ENCODE data around the gene FIGNL2. TPM values are rescaled to one million over a fixed set of nuclear protein-coding genes. Genes with fewer than 3 reads are reported as not detected.

FIGNL2 gene
- total RNA-seq, 1 experiment from 2014 or later: 0.10 TPM

DNA sequence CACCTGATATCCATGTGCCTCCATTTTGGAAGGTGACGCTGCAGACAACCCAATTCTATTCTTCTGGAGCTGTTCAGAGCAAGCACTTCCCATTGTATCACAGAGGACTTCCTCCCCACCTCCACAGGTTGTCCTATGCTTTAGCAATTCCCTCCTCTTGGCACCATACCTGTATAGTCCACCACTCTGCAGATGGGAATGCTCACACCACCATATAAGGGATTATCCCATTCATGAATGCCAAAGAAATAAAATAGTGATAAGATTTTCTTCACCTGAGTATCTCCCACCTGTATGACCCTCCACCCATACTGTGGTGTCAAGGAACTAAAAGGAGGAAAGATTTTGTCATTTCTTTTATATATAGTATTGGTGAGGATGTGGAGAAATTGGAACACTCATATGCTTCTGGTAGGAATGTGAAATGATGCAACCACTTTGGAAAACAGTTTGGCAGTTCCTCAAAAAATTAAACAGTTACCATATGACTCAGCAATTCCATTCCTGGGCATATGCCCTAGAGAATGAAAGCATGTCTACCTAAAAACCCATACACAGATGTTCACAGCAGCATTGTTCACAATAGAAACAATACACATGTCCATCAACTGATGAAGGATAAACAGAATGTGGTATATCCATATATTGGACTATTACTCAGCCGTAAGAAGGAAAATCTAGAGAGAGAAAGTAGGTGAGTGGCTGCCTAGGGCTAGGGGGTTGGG, 75.2 kb downstream of the FIGNL2 start:
- peak; percentile 87 for DNase-seq (ENCODE audit: low read depth)

DNA sequence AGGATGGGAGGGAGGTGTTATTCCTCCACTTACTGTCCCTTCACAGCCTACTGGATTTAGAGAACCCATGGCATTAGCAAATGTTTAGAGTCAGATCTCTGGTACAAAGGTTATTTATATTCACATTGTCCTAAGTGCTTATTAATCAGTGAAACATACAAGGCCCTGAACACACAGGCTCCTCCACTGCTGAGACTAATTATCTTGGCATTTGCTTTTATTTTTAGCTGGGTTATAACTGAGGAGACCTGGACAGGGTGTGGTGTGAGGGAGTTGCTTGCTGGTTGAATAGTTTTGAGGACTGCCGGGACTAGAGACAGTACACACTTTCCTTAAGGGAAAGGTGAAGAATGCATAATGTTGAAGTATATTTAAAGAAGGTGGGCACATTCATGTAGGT, 77.5 kb downstream of the FIGNL2 start:
- DNase-seq (ENCODE audit: low read depth): no peak

Other genes starting within 250 kb of the FIGNL2 start
- not detected in 2 replicates for gene ANKRD33, start 39.4 kb upstream of the FIGNL2 start, total RNA-seq (2014; rRNA removed; shearing (Covaris generic))
- gene ACVRL1, start 58.8 kb upstream of the FIGNL2 start, total RNA-seq (2014; rRNA removed; shearing (Covaris generic)): 0.10 and 1.2 TPM in 2 replicates
- gene ACVR1B, start 103.0 kb upstream of the FIGNL2 start, total RNA-seq (2014; rRNA removed; shearing (Covaris generic)): 2.7 and 3.1 TPM in 2 replicates
- gene TAMALIN, start 158.2 kb upstream of the FIGNL2 start, total RNA-seq (2014; rRNA removed; shearing (Covaris generic)): 0.10 and 0.25 TPM in 2 replicates
- 0.84 and 2.5 TPM in 2 replicates for gene NR4A1, start 202.7 kb upstream of the FIGNL2 start, total RNA-seq (2014; rRNA removed; shearing (Covaris generic))
- 52.6 and 62.0 TPM in 2 replicates for gene ATG101, start 221.3 kb upstream of the FIGNL2 start, total RNA-seq (2014; rRNA removed; shearing (Covaris generic))
- not detected in 2 replicates for gene SMIM41, start 231.0 kb upstream of the FIGNL2 start, total RNA-seq (2014; rRNA removed; shearing (Covaris generic))